Body of pancreas (tissue), 4 donors: Measurements from ENCODE around the gene USH2A. TPM values are rescaled to one million over a fixed set of nuclear protein-coding genes. Genes with fewer than 3 reads are reported as not detected.
"Not testable (repeated sequence)": the region's sequence is repeated elsewhere in the genome, so short reads cannot be mapped to it uniquely, and the experiment has no call there.

ENCODE experiments used
- ATAC-seq: fragments of 150-250 bp; one replicate; pipeline ENCODE4 v1.9.1; 2016
- DNase-seq, 4 donors: peaks; one replicate each; pipeline ENCODE4 v3.0.0-alpha.2; 2019
- H3K27ac ChIP-seq, 4 donors: fragments of 200-600 bp; sonication (generic); 1 replicate in 3 of 4; 2 replicates in 1 of 4; pipeline versions ENCODE4 v1.5.1 to v1.6.1; 2016 to 2019; ENCODE audit warnings: mild to moderate bottlenecking in 1 of 4, mixed read lengths in 1 of 4, moderate library complexity in 1 of 4
- H3K27me3 ChIP-seq, 2 donors: fragments of 200-600 bp; sonication (generic); one replicate each; pipeline ENCODE4 v1.6.0; 2016; ENCODE audit warnings: mild to moderate bottlenecking in 1 of 2
- H3K36me3 ChIP-seq, 2 donors: fragments of 200-600 bp; sonication (generic); replicated peaks in 1 of 2; 2 replicates each; pipeline ENCODE4 v1.5.1; 2016; ENCODE audit warnings: low read depth in 2 of 2; ENCODE audit not compliant: insufficient read depth in 1 of 2
- H3K4me1 ChIP-seq: fragments of 200-600 bp; sonication (generic); one replicate; pipeline ENCODE4 v1.6.0; 2016
- H3K4me3 ChIP-seq, 2 donors: fragments of 200-600 bp; sonication (generic); 1 replicate in 1 of 2; 2 replicates in 1 of 2; pipeline ENCODE4 v1.5.1; 2016 to 2019
- H3K9me3 ChIP-seq, 3 donors: fragments of 200-600 bp; sonication (generic); 1 replicate in 2 of 3; 2 replicates in 1 of 3; pipeline ENCODE4 v1.5.1; 2016
- CTCF ChIP-seq, 7 experiments: fragments of 450-650 bp in 4 of 7; fragments of 200-600 bp in 3 of 7; sonication (generic) in 3 of 7; IDR thresholded peaks; one replicate each; pipeline ENCODE4 v1.5.1; 2016 to 2019; ENCODE audit warnings: antibody characterized with exemption in 7 of 7
- POLR2A ChIP-seq, 3 donors: fragments of 450-650 bp; IDR thresholded peaks; one replicate each; pipeline ENCODE4 v1.6.1; 2016; ENCODE audit warnings: antibody characterized with exemption in 3 of 3, mild to moderate bottlenecking in 2 of 3
- WGBS, 2 donors: methylation state at CpG; one replicate each; pipeline ENCODE4 v1.1.5; 2017; 5-methylcytosine and 5-hydroxymethylcytosine counted together
- intact Hi-C: fragments of 100-400 bp; cut with DNase I; formaldehyde crosslinking; loops from one replicate; pipeline ENCODE4 v1.15.1; 2023
- total RNA-seq, 2 donors: library from RNA; depleted of rRNA; stranded (reverse); fragments of >200 nt; gene quantifications; one replicate each; pipeline ENCODE4 v1.1.0, GENCODE V29; 2016

Gene USH2A
- total RNA-seq, 2 donors from 2014 or later = 0.26 to 0.33 TPM

DNA sequence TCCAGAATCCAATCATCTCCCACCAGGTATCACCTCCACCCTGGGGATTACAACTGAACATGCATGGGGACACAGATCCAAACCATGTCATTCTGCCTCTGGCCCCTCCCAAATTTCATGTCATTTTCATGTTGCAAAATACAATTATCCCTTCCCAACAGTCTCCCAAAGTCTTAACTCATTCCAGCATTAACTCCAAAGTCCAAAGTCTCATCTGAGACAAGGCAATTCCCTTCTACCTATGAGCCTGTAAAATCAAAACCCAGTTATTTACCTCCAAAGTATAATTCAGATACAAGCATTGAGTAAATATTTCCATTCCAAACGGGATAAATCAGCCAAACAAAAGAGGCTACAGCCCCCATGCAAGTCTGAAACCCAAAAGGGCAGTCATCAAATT, 73.1 kb downstream of the USH2A start:
- intact Hi-C loops = no loop called here
- Histone ChIP-seq H3K36me3 (no peaks in the 10 kb centered on the region), H3K4me1 (no peaks in the 10 kb centered on the region), H3K27ac (no peak overlapping the region), H3K27me3 (no peaks in the 10 kb centered on the region), H3K9me3 (no peaks in the 10 kb centered on the region), H3K4me3 (no peak overlapping the region)
- no peak for TF ChIP-seq CTCF (IDR thresholded peaks at IDR 0.05)
- DNase-seq (no peak), ATAC-seq (no peak)
- 26 to 33% methylated on average over 1 of the region's 1 CpG for WGBS, 2 donors

DNA sequence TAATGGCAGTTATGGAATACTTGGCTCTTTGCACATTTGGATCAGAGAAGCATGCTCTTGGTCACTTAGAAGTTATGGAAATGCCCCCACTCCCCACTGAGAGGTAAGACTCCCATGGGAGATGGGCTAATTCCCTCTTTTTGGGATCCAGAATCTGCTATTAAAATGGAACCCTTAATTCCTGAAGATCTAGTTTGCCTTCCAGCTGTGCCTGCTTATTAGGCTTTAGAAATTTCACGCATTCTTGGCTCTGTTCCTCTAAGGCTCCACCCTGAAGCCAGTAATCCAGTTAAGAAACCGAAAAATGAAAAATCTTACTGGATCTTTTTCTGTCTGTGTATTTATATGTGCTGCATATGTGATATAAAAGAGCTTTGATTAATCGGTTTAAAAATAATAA, 76.7 kb downstream of the USH2A start:
- DNase-seq (no peak), ATAC-seq (no peak)
- H3K36me3 ChIP-seq = no peaks in the 10 kb centered on the region
- no peak overlapping the region for H3K4me3 ChIP-seq
- H3K4me1 ChIP-seq = no peaks in the 10 kb centered on the region
- H3K9me3 ChIP-seq = no peaks in the 10 kb centered on the region
- intact Hi-C loops = no loop called here
- no peak overlapping the region for H3K27ac ChIP-seq
- H3K27me3 ChIP-seq = no peaks in the 10 kb centered on the region
- TF ChIP-seq CTCF (IDR thresholded peaks at IDR 0.05) = no peak
- no peak for TF ChIP-seq POLR2A (IDR thresholded peaks at IDR 0.05)
- 64 to 68% methylated on average over 3 of the region's 3 CpGs for WGBS, 2 donors

DNA sequence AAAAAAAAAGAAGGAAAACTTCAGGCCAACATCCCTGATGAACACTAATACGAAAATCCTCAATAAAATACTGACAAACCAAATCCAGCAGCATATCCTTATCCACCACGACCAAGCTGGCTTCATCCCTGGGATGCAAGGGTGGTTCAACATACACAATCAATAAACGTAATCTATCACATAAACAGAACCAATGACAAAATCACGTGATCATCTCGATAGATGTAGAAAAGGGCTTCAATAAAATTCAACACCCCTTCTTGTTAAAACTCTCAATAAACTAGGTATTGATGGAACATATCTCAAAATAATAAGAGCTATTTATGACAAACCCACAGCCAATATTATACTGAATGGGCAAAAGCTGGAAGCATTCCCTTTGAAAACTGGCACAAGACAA, 82.7 kb downstream of the USH2A start:
- H3K4me1 ChIP-seq, H3K27me3 ChIP-seq, DNase-seq, intact Hi-C loops, H3K27ac ChIP-seq, H3K4me3 ChIP-seq, ATAC-seq, H3K36me3 ChIP-seq, H3K9me3 ChIP-seq: not testable (repeated sequence)
- 55 to 57% methylated on average over 5 of the region's 5 CpGs for WGBS, 2 donors

- no peaks in the 10 kb centered on the region for H3K36me3 ChIP-seq
- no peak overlapping the region for H3K4me3 ChIP-seq
- WGBS, 2 donors = 66 to 69% methylated on average over 3 of the region's 3 CpGs
- H3K27me3 ChIP-seq = no peaks in the 10 kb centered on the region
- intact Hi-C loops = no loop called here
- ATAC-seq (no peak), DNase-seq (no peak)
- no peaks in the 10 kb centered on the region for H3K4me1 ChIP-seq
- H3K9me3 ChIP-seq = peaks cover 0 to 10% (median 0%) of the 10 kb centered on the region in 3 donors
- no peak overlapping the region for H3K27ac ChIP-seq
- no peak for TF ChIP-seq CTCF (IDR thresholded peaks at IDR 0.05)
- no peak for TF ChIP-seq POLR2A (IDR thresholded peaks at IDR 0.05)
Measured at GRCh38 chr1:216332462-216332861, 90.8 kb downstream of the USH2A start.

- Histone ChIP-seq H3K36me3 (no peaks in the 10 kb centered on the region), H3K9me3 (peaks cover 0 to 10% (median 0%) of the 10 kb centered on the region in 3 donors), H3K27ac (no peak overlapping the region), H3K4me3 (no peak overlapping the region), H3K4me1 (no peaks in the 10 kb centered on the region), H3K27me3 (no peaks in the 10 kb centered on the region)
- intact Hi-C loops = no loop called here
- no peak for ATAC-seq
- 72% methylated on average over 2 of the region's 2 CpGs for WGBS, 2 donors
- TF ChIP-seq CTCF (IDR thresholded peaks at IDR 0.05) (no peak), POLR2A (IDR thresholded peaks at IDR 0.05) (no peak)
- DNase-seq = no peak
Measured at GRCh38 chr1:216332003-216332402, 91.2 kb downstream of the USH2A start.
